H4 (cell line): ENCODE results near the gene AXDND1. TPM values are rescaled to one million over a fixed set of nuclear protein-coding genes. Genes with fewer than 3 reads are reported as not detected.

ENCODE experiments used
- DNase-seq: peaks from one replicate; pipeline ENCODE4 v3.0.0-alpha.2; 2015; ENCODE audit warnings: low spot score
- total RNA-seq: library from RNA; depleted of rRNA; stranded (reverse); fragments of >200 nt; shearing (Covaris generic); gene quantifications from 2 replicates; pipeline ENCODE4 v1.2.3, GENCODE V29; 2014; rRNA removed

AXDND1 gene
- total RNA-seq, 1 experiment from 2014 or later, result not detected

GRCh38 chr1:179576509-179576908 is 210.7 kb downstream of the AXDND1 start:
- no peak for DNase-seq

- peak; percentile 58 for DNase-seq
Observed at GRCh38 chr1:179583771-179584320, 218.1 kb downstream of the AXDND1 start.

GRCh38 chr1:179586107-179586823 is 220.5 kb downstream of the AXDND1 start:
- peak; percentile 26 for DNase-seq

GRCh38 chr1:179587336-179587735 is 221.6 kb downstream of the AXDND1 start:
- no peak for DNase-seq

GRCh38 chr1:179588425-179589024 is 222.8 kb downstream of the AXDND1 start:
- no peak for DNase-seq

GRCh38 chr1:179589509-179589908 is 223.7 kb downstream of the AXDND1 start:
- no peak for DNase-seq

- no peak for DNase-seq
Observed at GRCh38 chr1:179590671-179591070, 224.9 kb downstream of the AXDND1 start.

- no peak for DNase-seq
Observed at GRCh38 chr1:179591253-179591591, 225.5 kb downstream of the AXDND1 start.

- no peak for DNase-seq
Observed at GRCh38 chr1:179591592-179592580, 226.1 kb downstream of the AXDND1 start, which contains the start of gene TDRD5. Gene TDRD5 (plus strand): TSS chr1:179591832. CDS start chr1:179592616, 784 bp downstream.

- DNase-seq, result no peak
Observed at GRCh38 chr1:179598631-179599030, 232.9 kb downstream of the AXDND1 start.

GRCh38 chr1:179599623-179600249 is 234.0 kb downstream of the AXDND1 start:
- peak; percentile 52 for DNase-seq

- DNase-seq, result no peak
Observed at GRCh38 chr1:179601093-179601492, 235.3 kb downstream of the AXDND1 start.

Other genes with a start within 250 kb of the AXDND1 start
- 9.2 and 12.8 TPM in 2 replicates for gene ABL2, start 136.3 kb upstream of the AXDND1 start, total RNA-seq
- 20.9 and 39.3 TPM in 2 replicates for gene SOAT1, start 72.2 kb upstream of the AXDND1 start, total RNA-seq
- not detected in 2 replicates for gene NPHS2, start 210.0 kb downstream of the AXDND1 start, total RNA-seq
- gene TDRD5, start 225.9 kb downstream of the AXDND1 start, total RNA-seq, result not detected in 2 replicates